ENCODE measurements around the gene NEGR1.

Gene NEGR1

DNA sequence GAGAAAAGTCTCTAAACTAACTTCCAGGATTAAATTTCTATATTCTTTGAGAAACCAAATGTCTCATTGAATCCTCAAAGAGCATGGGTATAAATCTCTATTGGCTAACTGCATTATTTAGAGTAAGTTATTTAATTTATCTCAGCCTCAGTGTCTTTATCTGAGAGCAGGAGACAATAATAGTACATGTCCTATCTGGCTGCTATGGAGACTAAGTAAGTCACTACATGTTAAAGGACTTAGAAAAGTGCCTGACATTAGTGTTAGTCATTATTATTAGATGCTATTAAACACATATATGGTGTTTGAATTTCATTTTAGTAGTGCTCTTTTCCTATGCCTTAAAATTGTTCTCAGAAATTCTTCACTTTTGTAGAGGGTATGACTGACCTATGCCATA lies 505.2 kb downstream of the NEGR1 start:
- no peak overlapping the region for H3K4me3 ChIP-seq (ENCODE audit: low read depth, low read length)
- TF ChIP-seq, protein P1, sequence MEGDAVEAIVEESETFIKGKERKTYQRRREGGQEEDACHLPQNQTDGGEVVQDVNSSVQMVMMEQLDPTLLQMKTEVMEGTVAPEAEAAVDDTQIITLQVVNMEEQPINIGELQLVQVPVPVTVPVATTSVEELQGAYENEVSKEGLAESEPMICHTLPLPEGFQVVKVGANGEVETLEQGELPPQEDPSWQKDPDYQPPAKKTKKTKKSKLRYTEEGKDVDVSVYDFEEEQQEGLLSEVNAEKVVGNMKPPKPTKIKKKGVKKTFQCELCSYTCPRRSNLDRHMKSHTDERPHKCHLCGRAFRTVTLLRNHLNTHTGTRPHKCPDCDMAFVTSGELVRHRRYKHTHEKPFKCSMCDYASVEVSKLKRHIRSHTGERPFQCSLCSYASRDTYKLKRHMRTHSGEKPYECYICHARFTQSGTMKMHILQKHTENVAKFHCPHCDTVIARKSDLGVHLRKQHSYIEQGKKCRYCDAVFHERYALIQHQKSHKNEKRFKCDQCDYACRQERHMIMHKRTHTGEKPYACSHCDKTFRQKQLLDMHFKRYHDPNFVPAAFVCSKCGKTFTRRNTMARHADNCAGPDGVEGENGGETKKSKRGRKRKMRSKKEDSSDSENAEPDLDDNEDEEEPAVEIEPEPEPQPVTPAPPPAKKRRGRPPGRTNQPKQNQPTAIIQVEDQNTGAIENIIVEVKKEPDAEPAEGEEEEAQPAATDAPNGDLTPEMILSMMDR (IDR thresholded peaks at IDR 0.05; ENCODE audit: low read depth, low read length, missing control alignments), result no peak
- no peak for DNase-seq (ENCODE audit: low read depth)
- in situ Hi-C loops (cut with HindIII; ENCODE audit: low sequenced_read_pairs), result no loop called here

DNA sequence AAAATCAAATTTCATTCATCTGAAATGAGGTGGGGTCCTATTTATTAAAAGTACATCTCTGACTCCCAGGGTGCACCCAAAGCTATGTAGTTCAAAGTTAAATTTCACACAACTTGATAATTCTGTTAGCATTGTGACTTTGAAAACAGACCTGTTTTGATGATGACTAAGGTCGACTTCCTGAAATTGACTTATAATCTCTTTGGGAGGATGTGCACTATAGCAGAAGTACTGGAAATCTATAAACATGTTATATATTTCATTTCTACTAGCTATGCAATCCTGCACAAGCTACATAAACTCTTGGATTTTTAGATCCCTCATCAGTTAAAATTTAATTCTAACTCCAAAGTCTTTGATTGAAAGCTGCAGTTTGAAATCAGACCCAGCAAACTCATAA lies 507.6 kb downstream of the NEGR1 start:
- no peak for DNase-seq (ENCODE audit: low read depth)

DNA sequence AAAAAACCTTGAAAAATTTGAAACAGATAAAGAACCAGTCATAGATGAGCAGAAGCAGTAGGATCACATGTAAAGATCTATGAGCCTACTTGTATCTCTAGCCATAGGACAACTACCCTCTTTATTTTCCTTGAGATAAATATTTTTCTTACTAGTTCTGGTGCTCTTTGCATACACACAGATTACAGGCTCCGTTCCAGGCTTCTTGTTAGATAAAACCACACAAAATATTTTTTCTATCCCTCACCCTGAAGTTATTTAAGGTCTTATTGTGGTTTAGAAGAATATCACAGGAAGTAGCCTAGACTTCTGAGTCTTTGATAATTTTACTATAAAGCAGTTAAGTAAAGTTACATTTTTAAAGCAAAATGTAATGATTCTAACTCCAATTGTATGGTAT lies 512.2 kb downstream of the NEGR1 start:
- in situ Hi-C loops (cut with HindIII; ENCODE audit: low sequenced_read_pairs), result no loop called here
- H3K4me3 ChIP-seq (ENCODE audit: low read depth, low read length), result no peak overlapping the region
- TF ChIP-seq, protein P1 (IDR thresholded peaks at IDR 0.05; ENCODE audit: low read depth, low read length, missing control alignments), result no peak
- DNase-seq (ENCODE audit: low read depth), result peak; percentile 84

More for the DNA sequence above, 507.6 kb downstream of the NEGR1 start:
- TF ChIP-seq, protein P1 (IDR thresholded peaks at IDR 0.05; ENCODE audit: low read depth, low read length, missing control alignments), result no peak
- in situ Hi-C loops (cut with HindIII; ENCODE audit: low sequenced_read_pairs), result no loop called here
- H3K4me3 ChIP-seq (ENCODE audit: low read depth, low read length), result no peak overlapping the region

DNA sequence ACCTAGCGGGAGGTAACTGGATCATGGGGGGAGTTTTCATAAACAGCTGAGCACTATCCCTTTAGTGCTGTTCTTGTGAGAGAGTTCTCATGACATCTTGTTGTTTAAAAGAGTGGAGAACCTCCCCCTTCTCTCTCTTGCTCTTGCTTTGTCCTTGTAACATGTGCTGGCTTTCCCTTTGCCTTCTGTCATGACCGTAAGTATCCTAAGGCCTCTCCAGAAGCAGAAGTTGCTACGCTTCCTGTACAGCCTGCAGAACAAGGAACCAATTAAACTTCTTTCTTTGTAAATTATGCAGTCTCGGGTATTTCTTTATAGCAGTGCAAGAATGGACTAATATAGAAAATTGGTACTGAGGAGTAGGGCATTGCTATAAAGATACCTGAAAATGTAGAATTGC lies 515.6 kb downstream of the NEGR1 start:
- TF ChIP-seq, protein P1 (IDR thresholded peaks at IDR 0.05; ENCODE audit: low read depth, low read length, missing control alignments), result no peak
- in situ Hi-C loops (cut with HindIII; ENCODE audit: low sequenced_read_pairs), result no loop called here
- no peak overlapping the region for H3K4me3 ChIP-seq (ENCODE audit: low read depth, low read length)
- DNase-seq (ENCODE audit: low read depth), result no peak

DNA sequence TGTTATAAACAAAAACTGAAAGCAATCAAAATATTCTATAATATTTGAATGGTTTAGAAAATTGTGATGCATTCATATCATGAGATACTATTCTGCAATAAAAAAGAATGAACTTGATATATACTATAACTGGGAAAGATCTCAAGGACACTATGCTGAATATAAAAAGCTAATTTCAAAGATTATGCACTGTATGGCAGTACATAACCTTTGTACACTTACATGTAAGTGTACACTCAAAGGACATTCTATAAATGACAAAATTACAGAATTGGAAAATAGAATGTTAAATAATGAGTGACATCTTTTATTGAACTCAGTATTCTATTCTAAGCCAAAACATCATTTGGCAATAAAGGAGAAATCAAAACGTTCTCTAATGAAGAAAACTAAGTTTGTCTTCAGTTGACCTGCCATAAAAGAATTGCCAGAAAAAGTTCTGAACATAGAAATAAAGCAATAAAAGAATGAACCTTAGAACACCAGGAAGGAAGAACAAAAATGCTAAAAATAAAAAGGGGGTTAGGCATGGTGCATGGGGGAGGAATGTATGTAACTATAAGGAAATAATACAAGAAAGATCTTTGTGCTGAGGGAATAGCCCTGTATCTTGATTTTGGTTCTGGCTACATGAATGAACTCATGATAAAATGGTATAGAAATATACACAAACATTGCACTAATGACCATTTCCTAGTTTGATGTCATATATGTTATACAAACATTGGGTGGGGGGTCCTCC lies 519.7 kb downstream of the NEGR1 start:
- TF ChIP-seq, protein P1 (IDR thresholded peaks at IDR 0.05; ENCODE audit: low read depth, low read length, missing control alignments), result no peak
- no peak overlapping the region for H3K4me3 ChIP-seq (ENCODE audit: low read depth, low read length)
- no peak for DNase-seq (ENCODE audit: low read depth)
- in situ Hi-C loops (cut with HindIII; ENCODE audit: low sequenced_read_pairs), result no loop called here

DNA sequence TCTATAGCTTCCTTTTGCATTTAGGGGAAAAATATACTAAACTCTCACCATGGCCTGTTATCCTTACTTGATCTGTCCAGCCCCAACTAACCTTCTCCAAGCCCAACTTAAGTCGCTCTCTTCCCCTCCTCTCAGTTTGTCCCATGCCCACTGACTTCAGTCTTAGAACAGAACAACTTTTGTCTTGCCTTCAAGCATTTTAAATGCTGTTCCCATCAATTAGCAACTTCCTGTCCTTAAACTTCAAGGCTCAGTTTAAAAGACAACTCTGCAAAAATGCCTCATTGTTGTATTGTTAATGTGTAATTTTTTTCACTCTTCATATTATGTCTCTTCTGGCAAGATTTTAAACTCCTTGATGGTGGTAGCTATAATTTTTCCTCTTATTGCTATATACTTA lies 526.9 kb downstream of the NEGR1 start:
- H3K4me3 ChIP-seq (ENCODE audit: low read depth, low read length), result no peak overlapping the region
- TF ChIP-seq, protein P1 (IDR thresholded peaks at IDR 0.05; ENCODE audit: low read depth, low read length, missing control alignments), result no peak
- no peak for DNase-seq (ENCODE audit: low read depth)
- in situ Hi-C loops (cut with HindIII; ENCODE audit: low sequenced_read_pairs), result no loop called here
